Neural cell (in vitro differentiated cells): ENCODE results near the gene HS3ST3A1. TPM values are rescaled to one million over a fixed set of nuclear protein-coding genes. Genes with fewer than 3 reads are reported as not detected.

Experiments
- H2AFZ ChIP-seq: fragments of 200-600, 300-800 bp; sonication (generic), shearing (Covaris generic); 2 replicates; pipeline ENCODE4 v1.6.0; 2014; ENCODE audit warnings: low read depth, mild to moderate bottlenecking, antibody characterized with exemption, low read length, moderate library complexity
- H3F3A ChIP-seq: fragments of 200-600 bp; shearing (Covaris generic); 2 replicates; pipeline ENCODE4 v1.6.1; 2016; ENCODE audit warnings: mild to moderate bottlenecking, moderate library complexity, mixed read lengths, antibody characterized with exemption, low read length; ENCODE audit not compliant: insufficient read depth, poor library complexity, severe bottlenecking
- H3K27ac ChIP-seq: fragments of 200-600, 300-800 bp; sonication (generic), shearing (Covaris generic); 2 replicates; pipeline ENCODE4 v1.5.1; 2014; ENCODE audit warnings: mild to moderate bottlenecking, low read length, moderate library complexity
- H3K27me3 ChIP-seq: fragments of 300-800, 200-600 bp; sonication (generic), shearing (Covaris generic); 2 replicates; pipeline ENCODE4 v1.6.0; 2014; ENCODE audit warnings: mild to moderate bottlenecking, low read depth, low read length, moderate library complexity; ENCODE audit not compliant: insufficient read depth
- H3K36me3 ChIP-seq: fragments of 300-800, 200-600 bp; sonication (generic), shearing (Covaris generic); 2 replicates; pipeline ENCODE4 v1.5.1; 2014; ENCODE audit warnings: mild to moderate bottlenecking, antibody characterized with exemption, low read length, moderate library complexity; ENCODE audit not compliant: insufficient read depth
- H3K4me2 ChIP-seq: fragments of 300-800, 200-600 bp; sonication (generic), shearing (Covaris generic); 2 replicates; pipeline ENCODE4 v1.6.0; 2014; ENCODE audit warnings: mild to moderate bottlenecking, low read length
- H3K4me3 ChIP-seq: fragments of 300-800, 200-600 bp; sonication (generic), shearing (Covaris generic); 2 replicates; pipeline ENCODE4 v1.5.1; 2014; ENCODE audit warnings: mild to moderate bottlenecking, low read length, moderate library complexity
- H3K79me2 ChIP-seq: fragments of 200-600 bp; shearing (Covaris generic); replicated peaks from 2 replicates; pipeline ENCODE4 v1.6.0; 2014; ENCODE audit warnings: mild to moderate bottlenecking, low read length, moderate library complexity; ENCODE audit not compliant: insufficient read depth
- H3K9ac ChIP-seq: fragments of 300-800, 200-600 bp; sonication (generic), shearing (Covaris generic); 2 replicates; pipeline ENCODE4 v1.6.1; 2016; ENCODE audit warnings: mild to moderate bottlenecking, low read length, mixed read lengths
- H3K9me2 ChIP-seq: fragments of 200-600 bp; shearing (Covaris generic); 2 replicates; pipeline ENCODE4 v1.6.1; 2016; ENCODE audit warnings: mild to moderate bottlenecking, low read length, mixed read lengths; ENCODE audit not compliant: insufficient read depth
- H3K9me3 ChIP-seq: fragments of 200-600, 300-800 bp; sonication (generic), shearing (Covaris generic); 2 replicates; pipeline ENCODE4 v1.6.1; 2016; ENCODE audit warnings: mild to moderate bottlenecking, mixed run types, low read length, moderate library complexity, mixed read lengths
- H4K20me1 ChIP-seq: fragments of 200-600 bp; shearing (Covaris generic); 2 replicates; pipeline ENCODE4 v1.6.1; 2016; ENCODE audit warnings: mild to moderate bottlenecking, mixed run types; ENCODE audit not compliant: insufficient read depth
- CTCF ChIP-seq: fragments of 450-650 bp; IDR thresholded peaks from 2 replicates; pipeline ENCODE4 v1.5.1; 2014; ENCODE audit warnings: antibody characterized with exemption, mild to moderate bottlenecking, moderate library complexity; ENCODE audit not compliant: poor library complexity, severe bottlenecking
- EP300 ChIP-seq: fragments of 450-650 bp; conservative IDR thresholded peaks from 2 replicates; pipeline ENCODE4 v1.6.1; 2014; ENCODE audit warnings: antibody characterized with exemption, mild to moderate bottlenecking, moderate library complexity; ENCODE audit not compliant: poor library complexity, severe bottlenecking
- EZH2 ChIP-seq: fragments of 200-600, 300-800 bp; shearing (Covaris generic), sonication (generic); IDR thresholded peaks from 2 replicates; pipeline ENCODE4 v1.6.1; 2014; ENCODE audit warnings: antibody characterized with exemption, low read length, borderline replicate concordance, mild to moderate bottlenecking; ENCODE audit not compliant: insufficient read depth, poor library complexity, severe bottlenecking
- MXI1 ChIP-seq: fragments of 450-650 bp; conservative IDR thresholded peaks from 2 replicates; pipeline ENCODE4 v1.6.1; 2014; ENCODE audit warnings: antibody characterized with exemption, mild to moderate bottlenecking; ENCODE audit not compliant: poor library complexity, severe bottlenecking
- POLR2AphosphoS5 ChIP-seq: IDR thresholded peaks from 2 replicates; pipeline ENCODE4 v1.6.1; 2012
- RAD21 ChIP-seq: fragments of 450-650 bp; conservative IDR thresholded peaks from 2 replicates; pipeline ENCODE4 v1.6.1; 2014; ENCODE audit warnings: antibody characterized with exemption, mild to moderate bottlenecking, moderate library complexity
- SMC3 ChIP-seq: fragments of 450-650 bp; conservative IDR thresholded peaks from 2 replicates; pipeline ENCODE4 v1.6.1; 2014; ENCODE audit warnings: antibody characterized with exemption, mild to moderate bottlenecking, moderate library complexity; ENCODE audit not compliant: poor library complexity
- TAF1 ChIP-seq: IDR thresholded peaks from 2 replicates; pipeline ENCODE4 v1.6.1; 2012; ENCODE audit warnings: low read depth
- polyA plus RNA-seq: library from polyadenylated mRNA; depleted of rRNA; stranded (reverse); fragments of >200 nt; gene quantifications from 2 replicates; pipeline ENCODE4 v1.2.3, GENCODE V29; 2014
- TF ChIP-seq, protein P1 (sequence below): IDR thresholded peaks from 2 replicates; pipeline ENCODE4 v1.6.1; 2012; ENCODE audit warnings: borderline replicate concordance

The HS3ST3A1 gene
- polyA plus RNA-seq, 1 donor from 2014 or later: 0.56 TPM

DNA sequence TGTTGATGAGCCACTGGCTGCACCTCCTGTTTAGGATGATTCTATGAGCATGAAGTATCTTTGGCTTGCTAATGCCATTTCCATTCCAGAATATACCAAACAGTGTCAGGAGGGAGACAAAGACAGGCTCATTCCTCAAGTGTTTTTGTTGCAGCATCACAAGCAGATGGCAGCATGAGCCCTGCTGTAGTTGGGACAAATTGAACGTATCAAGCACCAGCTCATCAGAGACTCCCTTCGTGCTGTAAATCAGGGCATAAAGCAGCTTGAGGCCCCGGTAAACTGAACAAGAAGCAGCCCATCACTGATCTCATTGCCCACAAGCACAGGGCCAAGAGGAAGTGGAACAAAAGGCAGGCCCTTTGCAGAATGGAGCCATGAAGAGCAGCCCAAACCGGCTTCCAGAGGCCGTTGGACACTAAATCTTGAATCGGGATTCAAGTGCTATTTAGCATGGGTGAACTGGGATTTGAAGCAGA is 45.9 kb upstream of the HS3ST3A1 start:
- no peaks in the 10 kb centered on the region for H4K20me1 ChIP-seq
- H3K9me2 ChIP-seq: no peaks in the 10 kb centered on the region
- H2AFZ ChIP-seq: no peak overlapping the region
- H3K9me3 ChIP-seq: no peaks in the 10 kb centered on the region
- H3K4me2 ChIP-seq: no peak overlapping the region
- no peaks in the 10 kb centered on the region for H3F3A ChIP-seq
- H3K4me3 ChIP-seq: no peak overlapping the region
- no peaks in the 10 kb centered on the region for H3K79me2 ChIP-seq
- H3K27me3 ChIP-seq: no peaks in the 10 kb centered on the region
- TF ChIP-seq POLR2AphosphoS5 (no peak), EZH2 (no peak)
- H3K9ac ChIP-seq: no peak overlapping the region
- no peak overlapping the region for H3K27ac ChIP-seq
- no peaks in the 10 kb centered on the region for H3K36me3 ChIP-seq

DNA sequence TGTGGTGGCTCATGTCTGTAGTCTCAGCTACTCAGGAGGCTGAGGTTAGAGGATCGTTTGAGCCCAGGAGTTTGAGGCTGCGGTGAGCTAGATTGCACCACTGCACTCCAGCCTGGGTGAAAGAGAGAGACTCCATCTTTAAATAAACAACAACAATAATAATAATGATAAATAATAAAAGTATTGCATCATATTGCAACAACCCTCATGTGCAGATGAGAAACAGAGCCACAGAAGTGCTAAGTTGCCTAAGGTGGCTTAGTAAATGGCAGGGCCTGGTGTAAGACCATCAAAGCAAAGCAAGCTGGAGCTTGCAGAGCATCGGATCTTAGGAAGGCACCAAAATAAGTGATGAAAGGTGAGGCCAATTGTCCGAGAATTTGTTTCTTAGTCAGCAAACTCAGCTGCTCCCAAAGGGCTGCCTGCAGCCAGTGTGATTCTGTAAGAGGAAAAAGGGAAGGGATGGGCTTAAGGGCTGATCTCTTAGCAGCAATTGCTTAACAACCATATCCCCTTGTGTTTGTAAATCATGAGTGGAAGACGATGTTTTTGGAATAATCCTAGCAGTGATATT is 45.3 kb upstream of the HS3ST3A1 start:
- H3K27ac ChIP-seq: no peak overlapping the region
- no peaks in the 10 kb centered on the region for H3K27me3 ChIP-seq
- H3K4me3 ChIP-seq: no peak overlapping the region
- H3K79me2 ChIP-seq: no peaks in the 10 kb centered on the region
- H3K36me3 ChIP-seq: no peaks in the 10 kb centered on the region
- H3K4me2 ChIP-seq: no peak overlapping the region
- no peaks in the 10 kb centered on the region for H3F3A ChIP-seq
- no peak for TF ChIP-seq CTCF
- no peak for TF ChIP-seq MXI1
- TF ChIP-seq, protein P1, sequence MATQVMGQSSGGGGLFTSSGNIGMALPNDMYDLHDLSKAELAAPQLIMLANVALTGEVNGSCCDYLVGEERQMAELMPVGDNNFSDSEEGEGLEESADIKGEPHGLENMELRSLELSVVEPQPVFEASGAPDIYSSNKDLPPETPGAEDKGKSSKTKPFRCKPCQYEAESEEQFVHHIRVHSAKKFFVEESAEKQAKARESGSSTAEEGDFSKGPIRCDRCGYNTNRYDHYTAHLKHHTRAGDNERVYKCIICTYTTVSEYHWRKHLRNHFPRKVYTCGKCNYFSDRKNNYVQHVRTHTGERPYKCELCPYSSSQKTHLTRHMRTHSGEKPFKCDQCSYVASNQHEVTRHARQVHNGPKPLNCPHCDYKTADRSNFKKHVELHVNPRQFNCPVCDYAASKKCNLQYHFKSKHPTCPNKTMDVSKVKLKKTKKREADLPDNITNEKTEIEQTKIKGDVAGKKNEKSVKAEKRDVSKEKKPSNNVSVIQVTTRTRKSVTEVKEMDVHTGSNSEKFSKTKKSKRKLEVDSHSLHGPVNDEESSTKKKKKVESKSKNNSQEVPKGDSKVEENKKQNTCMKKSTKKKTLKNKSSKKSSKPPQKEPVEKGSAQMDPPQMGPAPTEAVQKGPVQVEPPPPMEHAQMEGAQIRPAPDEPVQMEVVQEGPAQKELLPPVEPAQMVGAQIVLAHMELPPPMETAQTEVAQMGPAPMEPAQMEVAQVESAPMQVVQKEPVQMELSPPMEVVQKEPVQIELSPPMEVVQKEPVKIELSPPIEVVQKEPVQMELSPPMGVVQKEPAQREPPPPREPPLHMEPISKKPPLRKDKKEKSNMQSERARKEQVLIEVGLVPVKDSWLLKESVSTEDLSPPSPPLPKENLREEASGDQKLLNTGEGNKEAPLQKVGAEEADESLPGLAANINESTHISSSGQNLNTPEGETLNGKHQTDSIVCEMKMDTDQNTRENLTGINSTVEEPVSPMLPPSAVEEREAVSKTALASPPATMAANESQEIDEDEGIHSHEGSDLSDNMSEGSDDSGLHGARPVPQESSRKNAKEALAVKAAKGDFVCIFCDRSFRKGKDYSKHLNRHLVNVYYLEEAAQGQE: no peak
- no peak for TF ChIP-seq EP300
- TF ChIP-seq POLR2AphosphoS5: no peak
- no peak for TF ChIP-seq EZH2
- TF ChIP-seq SMC3: no peak
- no peak for TF ChIP-seq RAD21
- no peak for TF ChIP-seq TAF1
- H3K9me3 ChIP-seq: no peaks in the 10 kb centered on the region
- no peaks in the 10 kb centered on the region for H4K20me1 ChIP-seq
- H2AFZ ChIP-seq: no peak overlapping the region
- no peak overlapping the region for H3K9ac ChIP-seq
- H3K9me2 ChIP-seq: no peaks in the 10 kb centered on the region

- TF ChIP-seq EP300 (no peak), EZH2 (no peak), POLR2AphosphoS5 (no peak), CTCF (no peak), TAF1 (no peak), MXI1 (no peak), RAD21 (no peak), SMC3 (no peak)
- TF ChIP-seq, protein P1: no peak
- Histone ChIP-seq H2AFZ (no peak overlapping the region), H3K9me3 (no peaks in the 10 kb centered on the region), H3K27ac (no peak overlapping the region), H3K36me3 (no peaks in the 10 kb centered on the region), H3K9me2 (no peaks in the 10 kb centered on the region), H3K79me2 (no peaks in the 10 kb centered on the region), H3F3A (no peaks in the 10 kb centered on the region), H3K4me3 (no peak overlapping the region), H3K27me3 (no peaks in the 10 kb centered on the region), H3K4me2 (no peak overlapping the region), H4K20me1 (no peaks in the 10 kb centered on the region), H3K9ac (no peak overlapping the region)
Observed at GRCh38 chr17:13646411-13646810, 44.7 kb upstream of the HS3ST3A1 start.
